Measurements from ENCODE around the gene SRRD. TPM values are rescaled to one million over a fixed set of nuclear protein-coding genes. Genes with fewer than 3 reads are reported as not detected.

SRRD gene
- total RNA-seq = 24.9 and 32.5 TPM in 2 replicates

GRCh38 chr22:26483439-26484359 lies at the start of gene SRRD, which contains the start of gene HPS4:
Gene SRRD (plus strand): TSS chr22:26483877. CDS start chr22:26483891, 14 bp downstream.
Gene HPS4 (minus strand): TSS chr22:26483783. CDS start chr22:26481762, 2,021 bp downstream.

GRCh38 chr22:26512149-26512793 lies 28.6 kb downstream of the SRRD start, which contains the start of gene TFIP11:
Gene TFIP11 (minus strand): TSS chr22:26512473. CDS start chr22:26510272, 2,201 bp downstream.

Other genes with a start within 250 kb of the SRRD start
- 3.9 and 5.4 TPM in 2 replicates for gene ASPHD2, start 54.6 kb upstream of the SRRD start, total RNA-seq
- 25.3 and 29.4 TPM in 2 replicates for gene HPS4, start 94 bp upstream of the SRRD start, total RNA-seq
- 16.8 and 21.1 TPM in 2 replicates for gene TFIP11, start 28.6 kb downstream of the SRRD start, total RNA-seq
- 31.2 and 37.8 TPM in 2 replicates for gene TPST2, start 106.3 kb downstream of the SRRD start, total RNA-seq
- gene CRYBB1, start 134.2 kb downstream of the SRRD start, total RNA-seq = not detected in 2 replicates
- gene CRYBA4, start 138.1 kb downstream of the SRRD start, total RNA-seq = not detected in 2 replicates
- gene MIAT, start 173.7 kb downstream of the SRRD start, total RNA-seq = 0.08 and 0.16 TPM in 2 replicates